GM10248 (cell line): ENCODE data around the gene MAP2.
A peak's percentile ranks its signal among the peaks of the same experiment; 100 is the strongest.

Experiments used
- CTCF ChIA-PET: fragments of 300-600 bp; sonication (Branson Sonifier 250); formaldehyde crosslinking; extraction: SDS; loops from one replicate; lab custom pipeline; 2021; ENCODE audit warnings: antibody characterized with exemption; lab: Yijun Ruan, JAX
- POLR2A ChIA-PET: fragments of 350-650 bp; sonication (Branson Sonifier 250); formaldehyde crosslinking; extraction: SDS; loops from one replicate; lab custom pipeline; 2020; ENCODE audit warnings: antibody characterized with exemption; lab: Yijun Ruan, JAX
- DNase-seq: peaks from one replicate; pipeline ENCODE4 v3.0.0; 2012; ENCODE audit errors: extremely low spot score
- CTCF ChIP-seq: IDR thresholded peaks from 2 replicates; pipeline ENCODE4 v1.5.1; 2012; ENCODE audit warnings: mild to moderate bottlenecking, low read depth; ENCODE audit errors: extremely low read depth, missing control alignments, control extremely low read depth

The MAP2 gene

GRCh38 chr2:209687323-209687969 lies 263.6 kb downstream of the MAP2 start:
- no peak for TF ChIP-seq CTCF
- no peak for DNase-seq
- ChIA-PET POLR2A (no interaction called here), CTCF (interaction anchor here (0.8 to 1.4 kb wide), 3 partner anchors 9 to 10 kb away, joined by 3 to 5 read pairs (median 4); no protein-coding TSS in a partner anchor)

GRCh38 chr2:209688385-209688784 lies 264.5 kb downstream of the MAP2 start:
- ChIA-PET POLR2A (no interaction called here), CTCF (interaction anchor here (0.8 to 1.1 kb wide), 2 partner anchors 9 to 10 kb away, joined by 3 to 5 read pairs; no protein-coding TSS in a partner anchor)
- DNase-seq, result no peak
- no peak for TF ChIP-seq CTCF

- CTCF ChIA-PET, result no interaction called here
- DNase-seq, result no peak
- TF ChIP-seq CTCF, result no peak
- POLR2A ChIA-PET, result no interaction called here
Observed at GRCh38 chr2:209690029-209690754, 266.3 kb downstream of the MAP2 start.

GRCh38 chr2:209694748-209695147 lies 270.9 kb downstream of the MAP2 start:
- no peak for TF ChIP-seq CTCF
- DNase-seq, result no peak
- CTCF ChIA-PET, result no interaction called here
- POLR2A ChIA-PET, result no interaction called here

GRCh38 chr2:209696836-209697711 lies 273.2 kb downstream of the MAP2 start:
- POLR2A ChIA-PET, result no interaction called here
- peak; percentile 21 for DNase-seq
- CTCF ChIA-PET, result interaction anchor here (1.8 kb wide), 1 partner anchor 9 kb away, joined by 5 read pairs; no protein-coding TSS in a partner anchor
- no peak for TF ChIP-seq CTCF

GRCh38 chr2:209702775-209703174 lies 278.9 kb downstream of the MAP2 start:
- no peak for DNase-seq
- no peak for TF ChIP-seq CTCF
- POLR2A ChIA-PET, result no interaction called here
- CTCF ChIA-PET, result no interaction called here
